CD4-positive, alpha-beta T cell (primary cell): ENCODE results near the gene SECTM1. TPM values are rescaled to one million over a fixed set of nuclear protein-coding genes. Genes with fewer than 3 reads are reported as not detected.
"Not testable (repeated sequence)": the region's sequence is repeated elsewhere in the genome, so short reads cannot be mapped to it uniquely, and the experiment has no call there.

Experiments
- ATAC-seq: fragments of 200-7000 bp; cut with Tn5 transposase; one replicate; pipeline ENCODE4 v1.10.0; 2022; ENCODE audit warnings: mild to moderate bottlenecking; ENCODE audit not compliant: poor library complexity
- CTCF ChIA-PET: fragments of 350-600 bp; sonication (Branson Sonifier 250); formaldehyde crosslinking; loops from one replicate; lab custom pipeline; 2021; ENCODE audit warnings: antibody characterized with exemption, inconsistent platforms; lab: Charles Lee
- POLR2A ChIA-PET: fragments of 350-600 bp; sonication (Branson Sonifier 250); formaldehyde crosslinking; loops from one replicate; lab custom pipeline; 2021; ENCODE audit warnings: antibody characterized with exemption, inconsistent platforms; lab: Charles Lee
- DNase-seq, 14 experiments: peaks; one replicate each; pipeline ENCODE4 v3.0.0-alpha.2; 2013 to 2020; ENCODE audit warnings: mixed read lengths in 2 of 14
- H3K27ac ChIP-seq, 2 donors: one replicate each; pipeline versions ENCODE4 v1.5.1 to v1.7.0; 2013; ENCODE audit warnings: low read length in 2 of 2, low read depth in 1 of 2, mild to moderate bottlenecking in 1 of 2
- H3K27me3 ChIP-seq, 2 experiments: 1 replicate in 1 of 2; 2 replicates in 1 of 2; pipeline versions ENCODE4 v1.6.1 to v1.7.0; 2013; ENCODE audit warnings: low read length in 2 of 2, control low read depth in 1 of 2, mild to moderate bottlenecking in 1 of 2, moderate library complexity in 1 of 2; ENCODE audit not compliant: insufficient read depth in 2 of 2, control insufficient read depth in 1 of 2
- H3K36me3 ChIP-seq: one replicate; pipeline ENCODE4 v1.6.1; 2013; ENCODE audit warnings: low read length, control low read depth; ENCODE audit not compliant: insufficient read depth
- H3K4me1 ChIP-seq: one replicate; pipeline ENCODE4 v1.6.1; 2013; ENCODE audit warnings: low read length, control low read depth; ENCODE audit not compliant: insufficient read depth
- H3K4me3 ChIP-seq: one replicate; pipeline ENCODE4 v1.5.1; 2013; ENCODE audit warnings: mild to moderate bottlenecking, low read length, moderate library complexity
- H3K9me3 ChIP-seq, 2 experiments: 1 replicate in 1 of 2; 2 replicates in 1 of 2; pipeline versions ENCODE4 v1.6.1 to v1.7.0; 2013; ENCODE audit warnings: low read length in 2 of 2, mild to moderate bottlenecking in 2 of 2, control low read depth in 1 of 2, moderate library complexity in 1 of 2; ENCODE audit not compliant: control insufficient read depth in 1 of 2, insufficient read depth in 1 of 2
- H3K27ac Mint-ChIP-seq: one replicate; pipeline ENCODE4 v1.8.0; 2020; ENCODE audit warnings: mixed read lengths
- H3K27me3 Mint-ChIP-seq: one replicate; pipeline ENCODE4 v1.8.0; 2021; ENCODE audit warnings: mixed read lengths
- H3K36me3 Mint-ChIP-seq: one replicate; pipeline ENCODE4 v1.8.0; 2021; ENCODE audit warnings: low read depth, mixed read lengths
- H3K4me1 Mint-ChIP-seq: one replicate; pipeline ENCODE4 v1.8.0; 2021; ENCODE audit warnings: low read depth, mixed read lengths
- H3K4me3 Mint-ChIP-seq: one replicate; pipeline ENCODE4 v1.8.0; 2020; ENCODE audit warnings: mild to moderate bottlenecking, mixed read lengths
- H3K9me3 Mint-ChIP-seq: one replicate; pipeline ENCODE4 v1.8.0; 2020; ENCODE audit warnings: mixed read lengths
- CTCF ChIP-seq: fragments of 200-600 bp; IDR thresholded peaks from one replicate; pipeline ENCODE4 v1.8.0; 2022; ENCODE audit warnings: antibody characterized with exemption, mild to moderate bottlenecking
- intact Hi-C, 2 experiments: fragments of 100-400 bp; cut with DNase I in 1 of 2; cut with micrococcal nuclease in 1 of 2; formaldehyde crosslinking; loops; one replicate each; pipeline versions ENCODE4 v1.15.1 to v1.9.0; 2023 to 2025; cut with DNase I, micrococcal nuclease
- polyA plus RNA-seq, 2 donors: library from polyadenylated mRNA; unstranded; fragments of 120-200 nt; gene quantifications; one replicate each; pipeline ENCODE4 v1.2.1, GENCODE V29; 2013
- total RNA-seq, 174 experiments: library from RNA in 2 of 174; stranded (reverse) in 2 of 174; gene quantifications; one replicate each; pipeline ENCODE4 v1.2.3 and lab custom pipeline; 2021 to 2026

Gene SECTM1
- 1 to 10 TPM; 2.1 to 3.1 TPM for total RNA-seq
- 16.7 TPM for polyA plus RNA-seq (2013, experiment 1 of 2)
- 15.5 TPM for polyA plus RNA-seq (2013, experiment 2 of 2)
- 0.68 to 21.2 (median 4.1) reads per million in 172 experiments for total RNA-seq (lab: John Stamatoyannopoulos, UW)

- peaks cover 39% of the 10 kb centered on the region for H3K4me1 ChIP-seq
- H3K27ac Mint-ChIP-seq: peak within 1 kb of the TSS; percentile 70
Observed at GRCh38 chr17:82333279-82334171, at the start of gene SECTM1. Gene SECTM1, minus strand, starts transcription at chr17:82333766. Its CDS starts 6,526 bp downstream, at chr17:82327240.

GRCh38 chr17:82382933-82383255 is 49.3 kb upstream of the SECTM1 start:
- Mint-ChIP-seq H3K9me3 (no peaks in the 10 kb centered on the region), H3K4me1 (no peaks in the 10 kb centered on the region), H3K27ac (no peak overlapping the region), H3K27me3 (peaks cover 23% of the 10 kb centered on the region), H3K36me3 (no peaks in the 10 kb centered on the region), H3K4me3 (no peak overlapping the region)
- H3K9me3 ChIP-seq: peaks cover 0 to 10% of the 10 kb centered on the region in 2 experiments
- H3K27ac ChIP-seq: no peak overlapping the region
- H3K36me3 ChIP-seq: no peaks in the 10 kb centered on the region
- ChIA-PET POLR2A (no interaction called here), CTCF (no interaction called here)
- no peak for DNase-seq
- TF ChIP-seq CTCF: no peak
- intact Hi-C loops: no loop called here
- H3K4me3 ChIP-seq: no peak overlapping the region
- H3K4me1 ChIP-seq: peaks cover 12% of the 10 kb centered on the region
- no peak for ATAC-seq
- H3K27me3 ChIP-seq: peaks cover 23 to 26% of the 10 kb centered on the region in 2 experiments

More at GRCh38 chr17:82333279-82334171, at the start of gene SECTM1:
- CTCF ChIA-PET: interaction anchor here (1.3 kb wide), 1 partner anchor 12 kb away, joined by 3 read pairs; no protein-coding TSS in a partner anchor
- H3K27ac ChIP-seq: no peak within 1 kb of the TSS
- H3K4me3 ChIP-seq: peak within 1 kb of the TSS; percentile 71
- peaks cover 13% of the 10 kb centered on the region for H3K4me1 Mint-ChIP-seq
- peak within 1 kb of the TSS; percentile 99 for H3K4me3 Mint-ChIP-seq
- no peaks in the 10 kb centered on the region for H3K9me3 Mint-ChIP-seq
- intact Hi-C loops: no loop called here
- H3K36me3 ChIP-seq: no peaks in the 10 kb centered on the region
- DNase-seq (peak in 5 of 14 experiments; percentile 16 to 53 (median 31)), ATAC-seq (peak; percentile 48)
- peaks cover 0 to 8% of the 10 kb centered on the region in 2 experiments for H3K27me3 ChIP-seq
- POLR2A ChIA-PET: interaction anchor here (0.7 to 3.1 kb wide), 10 partner anchors 17 to 132 kb away, joined by 3 to 33 read pairs (median 5); partner anchors contain the start of gene CD7
- no peak for TF ChIP-seq CTCF
- no peaks in the 10 kb centered on the region for H3K36me3 Mint-ChIP-seq
- peaks cover 0 to 5% of the 10 kb centered on the region in 2 experiments for H3K9me3 ChIP-seq
- H3K27me3 Mint-ChIP-seq: peaks cover 4% of the 10 kb centered on the region

GRCh38 chr17:82382220-82382932 is 48.8 kb upstream of the SECTM1 start:
- H3K9me3 Mint-ChIP-seq, H3K27ac Mint-ChIP-seq, H3K36me3 Mint-ChIP-seq, POLR2A ChIA-PET, H3K27ac ChIP-seq, H3K4me3 Mint-ChIP-seq, H3K4me1 Mint-ChIP-seq, H3K4me3 ChIP-seq, ATAC-seq, CTCF ChIA-PET, intact Hi-C loops, H3K36me3 ChIP-seq: not testable (repeated sequence)
- peaks cover 10% of the 10 kb centered on the region for H3K4me1 ChIP-seq
- H3K27me3 Mint-ChIP-seq: peaks cover 26% of the 10 kb centered on the region
- H3K27me3 ChIP-seq: peaks cover 23 to 26% of the 10 kb centered on the region in 2 experiments
- peak in 1 of 14 experiments; percentile 1 for DNase-seq
- peaks cover 0 to 10% of the 10 kb centered on the region in 2 experiments for H3K9me3 ChIP-seq

- H3K4me3 Mint-ChIP-seq, H3K36me3 ChIP-seq, H3K9me3 Mint-ChIP-seq, H3K27ac Mint-ChIP-seq, POLR2A ChIA-PET, H3K36me3 Mint-ChIP-seq, CTCF ChIA-PET, DNase-seq, intact Hi-C loops, H3K4me1 Mint-ChIP-seq, H3K4me1 ChIP-seq, H3K4me3 ChIP-seq, ATAC-seq, H3K27ac ChIP-seq: not testable (repeated sequence)
- Histone ChIP-seq H3K9me3 (peaks cover 0 to 10% of the 10 kb centered on the region in 2 experiments), H3K27me3 (peaks cover 23 to 26% of the 10 kb centered on the region in 2 experiments)
- peaks cover 28% of the 10 kb centered on the region for H3K27me3 Mint-ChIP-seq
Observed at GRCh38 chr17:82381703-82382009, 48.1 kb upstream of the SECTM1 start.
